ENCODE results near the gene CENATAC. TPM values are rescaled to one million over a fixed set of nuclear protein-coding genes. Genes with fewer than 3 reads are reported as not detected.
"Not testable (repeated sequence)": the region's sequence is repeated elsewhere in the genome, so short reads cannot be mapped to it uniquely, and the experiment has no call there.

Gene CENATAC
- total RNA-seq, 1 donor from 2014 or later: 34.8 TPM

- no peak for DNase-seq (ENCODE audit: low spot score)
Observed at GRCh38 chr11:119025978-119026766, 28.2 kb downstream of the CENATAC start.

- no peak for DNase-seq (ENCODE audit: low spot score)
Observed at GRCh38 chr11:119026970-119027369, 29.0 kb downstream of the CENATAC start.

- DNase-seq (ENCODE audit: low spot score): no peak
Observed at GRCh38 chr11:119027561-119028345, 29.8 kb downstream of the CENATAC start.

- DNase-seq (ENCODE audit: low spot score): no peak
Observed at GRCh38 chr11:119028346-119029068, 30.6 kb downstream of the CENATAC start.

GRCh38 chr11:119029069-119029339, 31.1 kb downstream of the CENATAC start:
- DNase-seq (ENCODE audit: low spot score): no peak

- DNase-seq (ENCODE audit: low spot score): no peak
Observed at GRCh38 chr11:119029340-119030028, 31.5 kb downstream of the CENATAC start.

- no peak for DNase-seq (ENCODE audit: low spot score)
Observed at GRCh38 chr11:119030029-119030328, 32.0 kb downstream of the CENATAC start.

- peak; percentile 99 for DNase-seq (ENCODE audit: low spot score)
Observed at GRCh38 chr11:119030329-119031047, 32.5 kb downstream of the CENATAC start, which contains the start of gene SLC37A4. Gene SLC37A4, minus strand, starts transcription at chr11:119030877.

GRCh38 chr11:119031912-119032280, 34.0 kb downstream of the CENATAC start:
- DNase-seq (ENCODE audit: low spot score): no peak

- DNase-seq (ENCODE audit: low spot score): not testable (repeated sequence)
Observed at GRCh38 chr11:119033421-119033820, 35.5 kb downstream of the CENATAC start.

GRCh38 chr11:119034813-119035212, 36.9 kb downstream of the CENATAC start:
- DNase-seq (ENCODE audit: low spot score): no peak

GRCh38 chr11:119038884-119039283, 40.9 kb downstream of the CENATAC start:
- no peak for DNase-seq (ENCODE audit: low spot score)

- not testable (repeated sequence) for DNase-seq (ENCODE audit: low spot score)
Observed at GRCh38 chr11:119039471-119039870, 41.5 kb downstream of the CENATAC start.

GRCh38 chr11:119041821-119042514, 44.0 kb downstream of the CENATAC start:
- no peak for DNase-seq (ENCODE audit: low spot score)

- no peak for DNase-seq (ENCODE audit: low spot score)
Observed at GRCh38 chr11:119042927-119043326, 45.0 kb downstream of the CENATAC start.

- no peak for DNase-seq (ENCODE audit: low spot score)
Observed at GRCh38 chr11:119044708-119045107, 46.8 kb downstream of the CENATAC start.

GRCh38 chr11:119046489-119046888, 48.6 kb downstream of the CENATAC start:
- no peak for DNase-seq (ENCODE audit: low spot score)

- DNase-seq (ENCODE audit: low spot score): no peak
Observed at GRCh38 chr11:119047205-119047604, 49.3 kb downstream of the CENATAC start.

GRCh38 chr11:119048644-119049043, 50.7 kb downstream of the CENATAC start:
- no peak for DNase-seq (ENCODE audit: low spot score)

GRCh38 chr11:119049081-119049480, 51.1 kb downstream of the CENATAC start:
- DNase-seq (ENCODE audit: low spot score): no peak
